HepG2 (cell line): ENCODE data around the gene TF. TPM values are rescaled to one million over a fixed set of nuclear protein-coding genes. Genes with fewer than 3 reads are reported as not detected.
A peak's percentile ranks its signal among the peaks of the same experiment; 100 is the strongest.

Experiments used
- ADNP ChIP-seq: sonication (generic); formaldehyde crosslinking; IDR thresholded peaks from 2 replicates; pipeline ENCODE4 v1.4.0; 2020; ENCODE audit warnings: missing genetic modification reagents
- AHR ChIP-seq: IDR thresholded peaks from 2 replicates; pipeline ENCODE4 v1.6.1; 2018; ENCODE audit warnings: missing genetic modification reagents, missing compliant biosample characterization
- ARNT2 ChIP-seq: sonication (generic); formaldehyde crosslinking; IDR thresholded peaks from 2 replicates; pipeline ENCODE4 v1.8.0; 2022; ENCODE audit warnings: mild to moderate bottlenecking, low read depth, missing genetic modification reagents, moderate library complexity
- DMTF1 ChIP-seq: sonication (generic); formaldehyde crosslinking; IDR thresholded peaks from 2 replicates; pipeline ENCODE4 v1.4.0; 2020; ENCODE audit warnings: mild to moderate bottlenecking, missing genetic modification reagents
- KIAA2018 ChIP-seq: sonication (generic); formaldehyde crosslinking; IDR thresholded peaks from 2 replicates; pipeline ENCODE4 v1.5.0; 2020; ENCODE audit warnings: mild to moderate bottlenecking, missing genetic modification reagents, borderline replicate concordance
- KLF12 ChIP-seq: sonication (generic); formaldehyde crosslinking; IDR thresholded peaks from 2 replicates; pipeline ENCODE4 v1.4.0; 2020; ENCODE audit warnings: missing genetic modification reagents, borderline replicate concordance
- MYC ChIP-seq: sonication (generic); formaldehyde crosslinking; IDR thresholded peaks from 2 replicates; pipeline ENCODE4 v1.9.0; 2021; ENCODE audit warnings: missing genetic modification reagents, borderline replicate concordance
- NR2F2 ChIP-seq: IDR thresholded peaks from 2 replicates; pipeline ENCODE4 v1.6.1; 2012; ENCODE audit warnings: low read depth, inconsistent platforms, borderline replicate concordance
- PAX8 ChIP-seq: sonication (generic); formaldehyde crosslinking; IDR thresholded peaks from 2 replicates; pipeline ENCODE4 v1.8.0; 2022; ENCODE audit warnings: mild to moderate bottlenecking, missing genetic modification reagents, borderline replicate concordance
- RARA ChIP-seq: IDR thresholded peaks from 2 replicates; pipeline ENCODE4 v1.6.1; 2016; ENCODE audit warnings: missing genetic modification reagents, missing compliant biosample characterization
- SMAD1 ChIP-seq: sonication (generic); formaldehyde crosslinking; IDR thresholded peaks from 2 replicates; pipeline ENCODE4 v1.4.0; 2020; ENCODE audit warnings: missing genetic modification reagents, low read depth, mild to moderate bottlenecking, borderline replicate concordance
- SRY ChIP-seq: sonication (generic); formaldehyde crosslinking; IDR thresholded peaks from 2 replicates; pipeline ENCODE4 v1.8.0; 2022; ENCODE audit warnings: mild to moderate bottlenecking, missing genetic modification reagents
- TCF7 ChIP-seq: sonication (generic); IDR thresholded peaks from 2 replicates; pipeline ENCODE4 v1.6.1; 2016; ENCODE audit warnings: antibody characterized with exemption, low read depth
- TRIM22 ChIP-seq: fragments of 450-650 bp; IDR thresholded peaks from 2 replicates; pipeline ENCODE4 v1.6.1; 2017
- ZBTB46 ChIP-seq: sonication (generic); formaldehyde crosslinking; IDR thresholded peaks from 2 replicates; pipeline ENCODE4 v1.4.0; 2020; ENCODE audit warnings: mild to moderate bottlenecking, missing genetic modification reagents, borderline replicate concordance
- ZNF143 ChIP-seq: sonication (generic); formaldehyde crosslinking; IDR thresholded peaks from 2 replicates; pipeline ENCODE4 v1.4.0; 2020; ENCODE audit warnings: missing genetic modification reagents
- ZNF274 ChIP-seq: sonication (generic); formaldehyde crosslinking; IDR thresholded peaks from 2 replicates; pipeline ENCODE4 v1.5.1; 2020; ENCODE audit warnings: mild to moderate bottlenecking, missing genetic modification reagents
- ZNF33B ChIP-seq: sonication (generic); formaldehyde crosslinking; IDR thresholded peaks from 2 replicates; pipeline ENCODE4 v1.5.1; 2020; ENCODE audit warnings: mild to moderate bottlenecking, missing genetic modification reagents
- polyA plus RNA-seq, 8 experiments: library from polyadenylated mRNA; depleted of rRNA in 3 of 8; stranded (reverse) in 7 of 8; unstranded in 1 of 8; fragments of >200 nt; fragmentation: Illumina TruSeq in 4 of 8; extraction: Trizol in 4 of 8; gene quantifications; 2 replicates each; pipeline versions ENCODE4 v1.2.1 to v1.2.3, GENCODE V29; 2011 to 2016; ENCODE audit warnings: low read depth in 4 of 8, missing spikeins in 1 of 8, mixed read lengths in 1 of 8; ENCODE audit not compliant: insufficient read depth in 1 of 8
- total RNA-seq, 5 experiments: library from RNA; depleted of rRNA; stranded (reverse); fragments of >200 nt; fragmentation: Illumina TruSeq; extraction: Trizol; gene quantifications; 2 replicates each; pipeline ENCODE4 v1.2.3, GENCODE V29; 2016; ENCODE audit warnings: low read depth in 1 of 5

TF gene
- total and polyA plus RNA-seq, 2 of the 13 experiments (the other 11 are each of a cell fraction or from before 2014, with no cell fraction given): 10,074 to 11,821 TPM

- no peak for TF ChIP-seq TRIM22
- peak; percentile 91 for TF ChIP-seq RARA
- no peak for TF ChIP-seq KIAA2018 (CRISPR knock-in tag)
- no peak for TF ChIP-seq DMTF1
- peak; percentile 69 for TF ChIP-seq TCF7
- TF ChIP-seq MYC (CRISPR knock-in tag): no peak
- TF ChIP-seq SMAD1 (CRISPR knock-in tag): no peak
- no peak for TF ChIP-seq PAX8
- no peak for TF ChIP-seq ARNT2
- peak; percentile 90 for TF ChIP-seq NR2F2
- TF ChIP-seq ZNF143 (CRISPR knock-in tag): no peak
- no peak for TF ChIP-seq ZNF274 (CRISPR knock-in tag)
- TF ChIP-seq SRY: no peak
- no peak for TF ChIP-seq AHR (CRISPR knock-in tag)
- 0 out of 2 replicates have a peak, but pooled peaks have one; percentile 37 for TF ChIP-seq ADNP (CRISPR knock-in tag)
- no peak for TF ChIP-seq ZBTB46 (CRISPR knock-in tag)
- 0 out of 2 replicates have a peak, but pooled peaks have one; percentile 29 for TF ChIP-seq ZNF33B
- no peak for TF ChIP-seq KLF12 (CRISPR knock-in tag)
Measured at GRCh38 chr3:133730993-133731392, 15.2 kb upstream of the TF start (continued).
